WTC11 (cell line): Measurements from ENCODE around the gene OSM. TPM values are rescaled to one million over a fixed set of nuclear protein-coding genes. Genes with fewer than 3 reads are reported as not detected.

Source experiments
- ATAC-seq: fragments of 200-7000 bp; cut with Tn5 transposase; 2 replicates; pipeline ENCODE4 v1.10.0; 2021; ENCODE audit warnings: mild to moderate bottlenecking, moderate library complexity
- CTCF ChIA-PET: fragments of 300-600 bp; sonication (Branson Sonifier 250); formaldehyde crosslinking; loops from one replicate; lab custom pipeline; 2021; ENCODE audit warnings: antibody characterized with exemption; lab: Charles Lee
- POLR2A ChIA-PET: fragments of 350-600 bp; sonication (Branson Sonifier 250); formaldehyde crosslinking; loops from one replicate; lab custom pipeline; 2021; ENCODE audit warnings: antibody characterized with exemption; lab: Charles Lee
- DNase-seq: peaks from one replicate; pipeline ENCODE4 v3.0.0; 2021; ENCODE audit warnings: low spot score
- H3K27ac Mint-ChIP-seq: 2 replicates; pipeline ENCODE4 v1.8.0; 2021; ENCODE audit warnings: mixed read lengths
- H3K27me3 Mint-ChIP-seq: 2 replicates; pipeline ENCODE4 v1.8.0; 2021; ENCODE audit warnings: low read depth, mild to moderate bottlenecking, moderate library complexity, mixed read lengths
- H3K36me3 Mint-ChIP-seq: 2 replicates; pipeline ENCODE4 v1.8.0; 2021; ENCODE audit warnings: mixed read lengths
- H3K4me1 Mint-ChIP-seq: 2 replicates; pipeline ENCODE4 v1.8.0; 2022; ENCODE audit warnings: mixed read lengths
- H3K4me3 Mint-ChIP-seq: 2 replicates; pipeline ENCODE4 v1.8.0; 2021; ENCODE audit warnings: mild to moderate bottlenecking, moderate library complexity, mixed read lengths
- H3K9me3 Mint-ChIP-seq: 2 replicates; pipeline ENCODE4 v1.8.0; 2021; ENCODE audit warnings: mixed read lengths
- AFF4 ChIP-seq: sonication (generic); formaldehyde crosslinking; IDR thresholded peaks from 2 replicates; pipeline ENCODE4 v1.8.1; 2023; ENCODE audit warnings: mild to moderate bottlenecking, missing genetic modification reagents, borderline replicate concordance
- CBFB ChIP-seq: sonication (generic); formaldehyde crosslinking; IDR thresholded peaks from 2 replicates; pipeline ENCODE4 v1.8.1; 2022; ENCODE audit warnings: mild to moderate bottlenecking, low read depth, missing genetic modification reagents
- ELF4 ChIP-seq: sonication (generic); formaldehyde crosslinking; IDR thresholded peaks from 2 replicates; pipeline ENCODE4 v1.8.1; 2022; ENCODE audit warnings: low read depth, mild to moderate bottlenecking, moderate library complexity, missing genetic modification reagents
- FOXJ3 ChIP-seq: sonication (generic); formaldehyde crosslinking; IDR thresholded peaks from 2 replicates; pipeline ENCODE4 v1.9.0; 2021; ENCODE audit warnings: missing genetic modification reagents, mild to moderate bottlenecking, borderline replicate concordance
- GTF2I ChIP-seq: fragments of 250-450 bp; sonication (Bioruptor Pico); conservative IDR thresholded peaks from 2 replicates; pipeline ENCODE4 v1.4.0; 2021; ENCODE audit warnings: mild to moderate bottlenecking
- NR3C1 ChIP-seq: sonication (generic); formaldehyde crosslinking; conservative IDR thresholded peaks from 2 replicates; pipeline ENCODE4 v1.8.1; 2023; ENCODE audit warnings: low read depth, mild to moderate bottlenecking, missing genetic modification reagents
- PRDM15 ChIP-seq: sonication (generic); formaldehyde crosslinking; IDR thresholded peaks from 2 replicates; pipeline ENCODE4 v1.8.0; 2022; ENCODE audit warnings: missing genetic modification reagents
- PREB ChIP-seq: sonication (generic); formaldehyde crosslinking; IDR thresholded peaks from 2 replicates; pipeline ENCODE4 v1.8.1; 2022; ENCODE audit warnings: mild to moderate bottlenecking, missing genetic modification reagents, moderate library complexity, borderline replicate concordance
- RORB ChIP-seq: fragments of 250-450 bp; sonication (Bioruptor Pico); IDR thresholded peaks from 2 replicates; pipeline ENCODE4 v1.9.0; 2021; ENCODE audit warnings: mild to moderate bottlenecking
- TP53 ChIP-seq: sonication (generic); formaldehyde crosslinking; IDR thresholded peaks from 2 replicates; pipeline ENCODE4 v1.8.1; 2023; ENCODE audit warnings: mild to moderate bottlenecking, missing genetic modification reagents
- ZNF219 ChIP-seq: sonication (generic); formaldehyde crosslinking; IDR thresholded peaks from 2 replicates; pipeline ENCODE4 v1.8.0; 2023; ENCODE audit warnings: missing genetic modification reagents, mild to moderate bottlenecking, borderline replicate concordance
- total RNA-seq: library from RNA; stranded (reverse); gene quantifications from 3 replicates; pipeline ENCODE4 v1.2.3, GENCODE V29; 2021
- TF ChIP-seq, protein P1 (sequence below): sonication (generic); formaldehyde crosslinking; conservative IDR thresholded peaks from 2 replicates; pipeline ENCODE4 v1.8.1; 2023; ENCODE audit warnings: mild to moderate bottlenecking, low read depth, missing genetic modification reagents, moderate library complexity
- TF ChIP-seq, protein P2 (sequence below): sonication (generic); formaldehyde crosslinking; IDR thresholded peaks from 2 replicates; pipeline ENCODE4 v1.8.1; 2023; ENCODE audit warnings: mild to moderate bottlenecking, moderate library complexity, missing genetic modification reagents

OSM gene
- total RNA-seq, 1 experiment from 2014 or later, result not detected

DNA sequence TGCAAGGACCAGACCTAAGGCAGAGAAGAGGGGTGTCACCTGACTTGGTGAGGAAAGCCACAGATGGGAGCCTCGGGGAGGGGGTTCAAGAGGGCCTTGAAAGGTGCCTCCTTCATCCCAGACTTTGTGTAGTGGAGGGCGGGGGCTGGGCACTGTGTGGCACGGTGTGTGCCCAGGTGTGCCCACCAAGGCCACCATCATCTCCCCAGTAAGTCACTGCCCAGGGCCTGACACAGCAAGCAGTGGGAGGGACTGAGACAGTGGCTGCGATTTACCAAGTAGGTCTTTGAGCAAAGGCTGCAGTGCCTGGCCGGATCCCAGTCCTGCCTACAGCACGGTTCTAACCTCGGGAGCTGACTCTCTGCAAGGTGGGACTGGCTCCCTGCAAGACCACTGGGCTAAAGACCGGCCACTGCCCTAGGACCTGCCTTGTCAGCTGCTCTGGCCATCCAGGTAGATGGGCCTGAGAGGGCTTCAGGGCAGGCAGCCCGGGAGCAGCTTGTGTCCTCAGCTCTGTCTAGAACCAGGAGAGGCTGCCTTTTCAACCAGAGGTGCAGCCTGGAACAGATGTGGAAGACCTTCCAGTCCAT lies 1.4 kb downstream of the OSM start:
- TF ChIP-seq RORB (CRISPR knock-in tag) (no peak), TP53 (no peak), FOXJ3 (CRISPR knock-in tag) (no peak), CBFB (no peak), NR3C1 (no peak), ZNF219 (CRISPR knock-in tag) (no peak), ELF4 (no peak), AFF4 (CRISPR knock-in tag) (no peak), PREB (CRISPR knock-in tag) (no peak), PRDM15 (no peak), GTF2I (CRISPR knock-in tag) (no peak)
- TF ChIP-seq, protein P1, sequence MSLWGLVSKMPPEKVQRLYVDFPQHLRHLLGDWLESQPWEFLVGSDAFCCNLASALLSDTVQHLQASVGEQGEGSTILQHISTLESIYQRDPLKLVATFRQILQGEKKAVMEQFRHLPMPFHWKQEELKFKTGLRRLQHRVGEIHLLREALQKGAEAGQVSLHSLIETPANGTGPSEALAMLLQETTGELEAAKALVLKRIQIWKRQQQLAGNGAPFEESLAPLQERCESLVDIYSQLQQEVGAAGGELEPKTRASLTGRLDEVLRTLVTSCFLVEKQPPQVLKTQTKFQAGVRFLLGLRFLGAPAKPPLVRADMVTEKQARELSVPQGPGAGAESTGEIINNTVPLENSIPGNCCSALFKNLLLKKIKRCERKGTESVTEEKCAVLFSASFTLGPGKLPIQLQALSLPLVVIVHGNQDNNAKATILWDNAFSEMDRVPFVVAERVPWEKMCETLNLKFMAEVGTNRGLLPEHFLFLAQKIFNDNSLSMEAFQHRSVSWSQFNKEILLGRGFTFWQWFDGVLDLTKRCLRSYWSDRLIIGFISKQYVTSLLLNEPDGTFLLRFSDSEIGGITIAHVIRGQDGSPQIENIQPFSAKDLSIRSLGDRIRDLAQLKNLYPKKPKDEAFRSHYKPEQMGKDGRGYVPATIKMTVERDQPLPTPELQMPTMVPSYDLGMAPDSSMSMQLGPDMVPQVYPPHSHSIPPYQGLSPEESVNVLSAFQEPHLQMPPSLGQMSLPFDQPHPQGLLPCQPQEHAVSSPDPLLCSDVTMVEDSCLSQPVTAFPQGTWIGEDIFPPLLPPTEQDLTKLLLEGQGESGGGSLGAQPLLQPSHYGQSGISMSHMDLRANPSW (CRISPR knock-in tag), result no peak
- TF ChIP-seq, protein P2, sequence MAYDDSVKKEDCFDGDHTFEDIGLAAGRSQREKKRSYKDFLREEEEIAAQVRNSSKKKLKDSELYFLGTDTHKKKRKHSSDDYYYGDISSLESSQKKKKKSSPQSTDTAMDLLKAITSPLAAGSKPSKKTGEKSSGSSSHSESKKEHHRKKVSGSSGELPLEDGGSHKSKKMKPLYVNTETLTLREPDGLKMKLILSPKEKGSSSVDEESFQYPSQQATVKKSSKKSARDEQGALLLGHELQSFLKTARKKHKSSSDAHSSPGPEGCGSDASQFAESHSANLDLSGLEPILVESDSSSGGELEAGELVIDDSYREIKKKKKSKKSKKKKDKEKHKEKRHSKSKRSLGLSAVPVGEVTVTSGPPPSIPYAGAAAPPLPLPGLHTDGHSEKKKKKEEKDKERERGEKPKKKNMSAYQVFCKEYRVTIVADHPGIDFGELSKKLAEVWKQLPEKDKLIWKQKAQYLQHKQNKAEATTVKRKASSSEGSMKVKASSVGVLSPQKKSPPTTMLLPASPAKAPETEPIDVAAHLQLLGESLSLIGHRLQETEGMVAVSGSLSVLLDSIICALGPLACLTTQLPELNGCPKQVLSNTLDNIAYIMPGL (CRISPR knock-in tag), result no peak
- POLR2A ChIA-PET, result no interaction called here
- Mint-ChIP-seq H3K36me3 (no peaks in the 10 kb centered on the region), H3K27ac (no peak overlapping the region), H3K9me3 (no peaks in the 10 kb centered on the region), H3K4me1 (peaks cover 5% of the 10 kb centered on the region), H3K27me3 (peaks cover 7% of the 10 kb centered on the region), H3K4me3 (no peak overlapping the region)
- CTCF ChIA-PET, result interaction anchor here (0.6 to 3.5 kb wide), 4 partner anchors 22 to 135 kb away, joined by 4 to 48 read pairs (median 17); partner anchors contain the start of genes RNF215 and TBC1D10A
- no peak for ATAC-seq
- no peak for DNase-seq
